Suprapubic skin (tissue), 4 donors: ENCODE measurements around the gene REC114. TPM values are rescaled to one million over a fixed set of nuclear protein-coding genes. Genes with fewer than 3 reads are reported as not detected.
"Not testable (repeated sequence)": the region's sequence is repeated elsewhere in the genome, so short reads cannot be mapped to it uniquely, and the experiment has no call there.

Experiments used
- DNase-seq, 2 donors: peaks; one replicate each; pipeline ENCODE4 v3.0.0-alpha.2; 2019; ENCODE audit warnings: low spot score in 2 of 2
- H3K27ac ChIP-seq: fragments of 200-600 bp; sonication (generic); one replicate; pipeline ENCODE4 v1.5.1; 2019
- H3K27me3 ChIP-seq: fragments of 200-600 bp; sonication (generic); one replicate; pipeline ENCODE4 v1.5.1; 2019
- H3K36me3 ChIP-seq: fragments of 200-600 bp; sonication (generic); one replicate; pipeline ENCODE4 v1.5.1; 2019
- H3K4me1 ChIP-seq: fragments of 200-600 bp; sonication (generic); one replicate; pipeline ENCODE4 v1.5.1; 2019
- H3K4me3 ChIP-seq: fragments of 200-600 bp; sonication (generic); one replicate; pipeline ENCODE4 v1.5.1; 2019; ENCODE audit warnings: mild to moderate bottlenecking
- H3K9me3 ChIP-seq: fragments of 200-600 bp; sonication (generic); one replicate; pipeline ENCODE4 v1.5.1; 2019
- EP300 ChIP-seq: sonication (generic); formaldehyde crosslinking; IDR thresholded peaks from one replicate; pipeline ENCODE4 v1.6.1; 2017; ENCODE audit warnings: antibody characterized with exemption
- POLR2A ChIP-seq, 2 donors: fragments of 450-650 bp; IDR thresholded peaks; one replicate each; pipeline ENCODE4 v1.6.1; 2017; ENCODE audit warnings: antibody characterized with exemption in 2 of 2, mild to moderate bottlenecking in 2 of 2, moderate library complexity in 2 of 2
- POLR2AphosphoS5 ChIP-seq, 3 donors: sonication (generic); formaldehyde crosslinking; IDR thresholded peaks; one replicate each; pipeline ENCODE4 v1.6.1; 2017; ENCODE audit warnings: antibody characterized with exemption in 3 of 3
- WGBS: methylation state at CpG from one replicate; pipeline ENCODE4 v1.1.5; 2018; 5-methylcytosine and 5-hydroxymethylcytosine counted together
- total RNA-seq, 4 donors: library from RNA; depleted of rRNA; stranded (reverse); fragments of >200 nt; gene quantifications; one replicate each; pipeline ENCODE4 v1.1.0, GENCODE V29; 2016
- TF ChIP-seq, protein P1 (sequence below), 2 donors: fragments of 200-600 bp in 1 of 2; fragments of 450-650 bp in 1 of 2; sonication (generic) in 1 of 2; IDR thresholded peaks; one replicate each; pipeline ENCODE4 v1.5.1; 2016 to 2019; ENCODE audit warnings: antibody characterized with exemption in 2 of 2, mild to moderate bottlenecking in 1 of 2, moderate library complexity in 1 of 2

Gene REC114
- total RNA-seq, 4 donors from 2014 or later = not detected

DNA sequence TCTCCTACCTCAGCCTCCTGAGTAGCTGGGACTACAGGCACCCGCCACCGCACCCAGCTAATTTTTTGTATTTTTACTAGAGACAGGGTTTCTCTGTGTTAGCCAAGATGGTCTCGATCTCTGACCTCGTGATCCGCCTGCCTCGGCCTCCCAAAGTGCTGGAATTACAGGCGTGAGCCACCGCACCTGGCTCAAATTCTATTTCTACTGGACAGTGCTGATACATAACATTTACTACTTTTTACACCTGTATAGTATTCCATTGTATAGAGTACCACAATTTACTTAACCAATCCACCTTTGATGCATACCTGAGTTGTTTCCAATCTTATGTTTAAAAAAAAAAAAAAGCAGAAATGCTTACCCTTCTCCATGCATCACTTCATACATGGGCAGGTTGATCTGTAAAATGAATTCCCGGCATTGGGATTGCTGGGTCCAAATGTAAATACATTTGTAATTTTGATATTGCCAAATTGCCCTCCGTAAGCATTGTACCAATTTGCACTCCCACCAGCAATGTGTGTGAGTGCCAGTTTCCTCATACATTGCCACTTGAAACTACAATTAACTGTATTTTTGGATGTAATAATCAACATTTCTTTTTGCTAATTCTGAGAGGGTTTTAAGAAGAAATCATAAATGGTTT, 95.7 kb downstream of the REC114 start:
- Histone ChIP-seq H3K4me3 (no peak overlapping the region), H3K9me3 (no peaks in the 10 kb centered on the region), H3K36me3 (no peaks in the 10 kb centered on the region), H3K27ac (no peak overlapping the region), H3K4me1 (no peaks in the 10 kb centered on the region), H3K27me3 (no peaks in the 10 kb centered on the region)
- WGBS = 96% methylated on average over 10 of the region's 10 CpGs
- TF ChIP-seq POLR2AphosphoS5 (IDR thresholded peaks at IDR 0.05) = no peak
- TF ChIP-seq, protein P1, sequence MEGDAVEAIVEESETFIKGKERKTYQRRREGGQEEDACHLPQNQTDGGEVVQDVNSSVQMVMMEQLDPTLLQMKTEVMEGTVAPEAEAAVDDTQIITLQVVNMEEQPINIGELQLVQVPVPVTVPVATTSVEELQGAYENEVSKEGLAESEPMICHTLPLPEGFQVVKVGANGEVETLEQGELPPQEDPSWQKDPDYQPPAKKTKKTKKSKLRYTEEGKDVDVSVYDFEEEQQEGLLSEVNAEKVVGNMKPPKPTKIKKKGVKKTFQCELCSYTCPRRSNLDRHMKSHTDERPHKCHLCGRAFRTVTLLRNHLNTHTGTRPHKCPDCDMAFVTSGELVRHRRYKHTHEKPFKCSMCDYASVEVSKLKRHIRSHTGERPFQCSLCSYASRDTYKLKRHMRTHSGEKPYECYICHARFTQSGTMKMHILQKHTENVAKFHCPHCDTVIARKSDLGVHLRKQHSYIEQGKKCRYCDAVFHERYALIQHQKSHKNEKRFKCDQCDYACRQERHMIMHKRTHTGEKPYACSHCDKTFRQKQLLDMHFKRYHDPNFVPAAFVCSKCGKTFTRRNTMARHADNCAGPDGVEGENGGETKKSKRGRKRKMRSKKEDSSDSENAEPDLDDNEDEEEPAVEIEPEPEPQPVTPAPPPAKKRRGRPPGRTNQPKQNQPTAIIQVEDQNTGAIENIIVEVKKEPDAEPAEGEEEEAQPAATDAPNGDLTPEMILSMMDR (IDR thresholded peaks at IDR 0.05) = no peak
- DNase-seq = no peak

DNA sequence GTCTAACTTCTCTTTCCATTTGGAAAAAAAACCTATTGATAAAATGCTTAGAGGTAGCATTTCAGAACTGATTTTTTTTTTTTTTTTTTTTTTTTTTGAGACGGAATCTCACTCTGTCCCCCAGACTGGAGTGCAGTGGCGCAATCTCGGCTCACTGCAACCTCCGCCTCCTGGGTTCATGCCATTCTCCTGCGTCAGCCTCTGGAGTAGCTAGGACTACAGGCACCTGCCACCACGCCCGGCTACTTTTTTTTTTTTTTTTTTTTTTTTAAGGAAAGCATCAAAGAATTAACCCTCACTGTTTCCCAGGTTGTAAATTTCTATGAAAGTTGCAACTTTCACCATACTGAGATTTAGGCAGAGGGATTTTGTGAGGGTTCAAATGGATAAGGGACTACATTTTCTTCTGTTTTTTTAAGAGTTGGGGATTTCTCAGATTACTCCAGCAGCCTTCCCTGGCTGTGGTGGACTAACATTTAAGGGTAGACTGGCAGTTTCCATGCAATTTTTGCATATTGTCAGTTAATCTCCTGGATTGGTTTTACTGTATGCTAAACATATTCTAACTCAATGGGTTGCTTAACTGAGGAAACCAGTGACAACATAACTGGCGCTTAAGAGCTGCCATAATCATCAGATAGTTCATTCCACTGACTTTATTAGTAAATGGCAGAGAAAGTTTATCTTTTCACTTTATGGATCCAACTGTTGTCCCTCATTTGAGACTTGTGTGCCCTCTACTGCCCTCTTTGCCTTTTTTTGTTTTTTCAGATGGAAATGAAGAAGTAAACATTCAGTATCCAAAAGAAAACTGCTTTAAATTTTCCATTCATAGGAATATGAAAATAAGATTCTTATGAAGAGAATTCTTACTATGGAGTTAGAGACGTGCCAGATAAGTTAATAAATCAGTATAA, 96.5 kb downstream of the REC114 start:
- H3K4me3 ChIP-seq = no peak overlapping the region
- H3K9me3 ChIP-seq = no peaks in the 10 kb centered on the region
- DNase-seq = no peak
- no peaks in the 10 kb centered on the region for H3K36me3 ChIP-seq
- no peak overlapping the region for H3K27ac ChIP-seq
- H3K27me3 ChIP-seq = no peaks in the 10 kb centered on the region
- 62% methylated on average over 9 of the region's 9 CpGs for WGBS
- TF ChIP-seq POLR2AphosphoS5 (IDR thresholded peaks at IDR 0.05) (no peak), EP300 (no peak), POLR2A (IDR thresholded peaks at IDR 0.05) (no peak)
- TF ChIP-seq, protein P1 (IDR thresholded peaks at IDR 0.05) = no peak
- no peaks in the 10 kb centered on the region for H3K4me1 ChIP-seq

- Histone ChIP-seq H3K27me3 (no peaks in the 10 kb centered on the region), H3K27ac (no peak overlapping the region), H3K36me3 (no peaks in the 10 kb centered on the region), H3K4me1 (no peaks in the 10 kb centered on the region), H3K9me3 (no peaks in the 10 kb centered on the region), H3K4me3 (no peak overlapping the region)
- 90% methylated on average over 3 of the region's 3 CpGs for WGBS
- TF ChIP-seq POLR2A (IDR thresholded peaks at IDR 0.05) = no peak
- TF ChIP-seq, protein P1 (IDR thresholded peaks at IDR 0.05) = no peak
- no peak for TF ChIP-seq EP300
- TF ChIP-seq POLR2AphosphoS5 (IDR thresholded peaks at IDR 0.05) = no peak
- no peak for DNase-seq
Measured at GRCh38 chr15:73540161-73540560, 97.2 kb downstream of the REC114 start.

DNA sequence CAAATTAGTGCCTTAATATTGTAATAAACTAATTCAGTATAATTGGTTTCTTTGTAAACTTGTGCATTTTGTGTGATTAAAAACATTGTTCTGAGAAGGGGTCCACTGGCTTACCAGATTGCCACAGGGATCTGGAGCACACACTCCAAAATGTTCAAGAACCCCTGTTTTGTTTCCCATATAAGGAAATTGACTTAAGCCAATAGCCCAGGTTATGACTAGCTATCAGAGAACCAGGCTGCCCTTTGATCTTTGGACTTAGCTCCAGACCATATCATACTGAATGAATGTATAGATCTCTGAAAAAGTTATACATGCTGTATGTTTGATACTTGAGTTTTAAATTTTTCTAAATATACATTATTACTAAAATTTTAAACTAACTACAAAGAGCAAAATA, 98.5 kb downstream of the REC114 start:
- Histone ChIP-seq H3K27ac (no peak overlapping the region), H3K4me3 (no peak overlapping the region), H3K4me1 (no peaks in the 10 kb centered on the region), H3K9me3 (no peaks in the 10 kb centered on the region), H3K27me3 (no peaks in the 10 kb centered on the region), H3K36me3 (no peaks in the 10 kb centered on the region)
- TF ChIP-seq POLR2A (IDR thresholded peaks at IDR 0.05) (no peak), EP300 (no peak), POLR2AphosphoS5 (IDR thresholded peaks at IDR 0.05) (no peak)
- TF ChIP-seq, protein P1 (IDR thresholded peaks at IDR 0.05) = no peak
- no peak for DNase-seq

- H3K9me3 ChIP-seq, H3K4me3 ChIP-seq, H3K27me3 ChIP-seq, H3K27ac ChIP-seq, DNase-seq, H3K4me1 ChIP-seq, H3K36me3 ChIP-seq: not testable (repeated sequence)
- 89% methylated on average over 3 of the region's 3 CpGs for WGBS
Measured at GRCh38 chr15:73548925-73549324, 106.0 kb downstream of the REC114 start.
